ENCODE results near the gene WASF2. TPM values are rescaled to one million over a fixed set of nuclear protein-coding genes. Genes with fewer than 3 reads are reported as not detected.

The WASF2 gene
- total and polyA plus RNA-seq, 2 of the 8 experiments (the other 6 are each of a cell fraction or from before 2014, with no cell fraction given): 32.1 to 86.6 TPM

- TF ChIP-seq CHD7 (IDR thresholded peaks at IDR 0.05; ENCODE audit: insufficient replicate concordance, low read length): no peak
Observed at GRCh38 chr1:27406362-27406680, 83.6 kb downstream of the WASF2 start (continued).

All from H1 (cell line).